Measurements from ENCODE around the gene BCAS4.

BCAS4 gene

DNA sequence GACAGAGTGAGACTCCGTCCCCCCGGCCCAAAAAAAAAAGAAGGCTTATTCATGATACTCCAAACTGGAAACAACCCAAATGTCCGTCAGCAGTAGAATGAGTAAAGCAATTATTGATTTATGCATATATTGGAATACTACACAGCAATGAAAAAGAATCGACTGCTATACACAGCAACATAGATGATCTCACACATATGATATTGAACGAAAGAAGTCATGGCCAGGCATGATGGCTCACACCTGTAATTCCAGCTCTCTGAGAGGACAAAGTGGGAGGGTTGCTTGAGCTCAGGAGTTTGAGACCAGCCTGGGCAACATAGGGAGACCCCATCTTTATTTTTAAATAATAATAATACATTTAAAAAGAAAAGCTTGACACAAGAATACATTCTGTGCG is 28.5 kb downstream of the BCAS4 start:
- DNase-seq (ENCODE audit: low spot score): no peak

DNA sequence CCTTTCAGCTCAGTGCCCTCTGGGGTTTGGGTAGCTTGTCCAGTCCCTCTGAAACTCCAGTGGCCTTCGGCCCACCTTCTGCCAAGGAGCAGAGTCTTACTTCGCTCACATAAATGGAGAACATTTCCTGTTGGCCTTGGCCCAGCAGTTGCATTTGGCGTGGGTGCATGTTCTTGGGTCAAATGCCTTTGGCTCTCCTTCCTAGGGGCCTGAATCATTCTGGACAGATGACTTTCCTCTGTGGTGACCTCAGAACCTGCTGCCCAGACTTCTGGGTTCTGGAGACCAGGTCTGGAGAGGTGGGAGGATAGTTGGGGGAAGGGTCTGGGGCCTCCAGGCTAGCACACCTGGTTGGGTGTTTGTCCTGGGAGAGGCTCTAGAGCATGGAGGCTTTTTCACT is 29.3 kb downstream of the BCAS4 start:
- peak; percentile 77 for DNase-seq (ENCODE audit: low spot score)

DNA sequence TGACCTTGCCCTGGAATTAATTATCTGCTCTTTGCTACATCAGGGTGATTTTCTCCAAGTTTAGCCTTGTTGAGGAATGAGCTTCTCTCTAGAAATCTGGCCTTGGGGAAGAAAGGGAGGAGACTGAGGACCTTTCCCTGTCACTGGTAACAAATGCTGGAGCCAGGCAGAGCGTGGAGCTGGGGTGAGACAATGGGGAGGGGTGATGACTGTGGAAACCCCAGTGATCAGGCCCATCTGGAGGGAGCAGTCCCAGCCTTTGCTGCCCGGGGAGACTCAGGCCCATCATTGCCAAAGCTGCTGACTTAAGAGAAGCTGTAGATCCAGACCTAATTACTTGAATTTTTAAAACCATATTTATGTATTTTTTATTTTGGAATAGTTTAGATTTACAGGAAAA is 31.3 kb downstream of the BCAS4 start:
- peak; percentile 77 for DNase-seq (ENCODE audit: low spot score)

DNA sequence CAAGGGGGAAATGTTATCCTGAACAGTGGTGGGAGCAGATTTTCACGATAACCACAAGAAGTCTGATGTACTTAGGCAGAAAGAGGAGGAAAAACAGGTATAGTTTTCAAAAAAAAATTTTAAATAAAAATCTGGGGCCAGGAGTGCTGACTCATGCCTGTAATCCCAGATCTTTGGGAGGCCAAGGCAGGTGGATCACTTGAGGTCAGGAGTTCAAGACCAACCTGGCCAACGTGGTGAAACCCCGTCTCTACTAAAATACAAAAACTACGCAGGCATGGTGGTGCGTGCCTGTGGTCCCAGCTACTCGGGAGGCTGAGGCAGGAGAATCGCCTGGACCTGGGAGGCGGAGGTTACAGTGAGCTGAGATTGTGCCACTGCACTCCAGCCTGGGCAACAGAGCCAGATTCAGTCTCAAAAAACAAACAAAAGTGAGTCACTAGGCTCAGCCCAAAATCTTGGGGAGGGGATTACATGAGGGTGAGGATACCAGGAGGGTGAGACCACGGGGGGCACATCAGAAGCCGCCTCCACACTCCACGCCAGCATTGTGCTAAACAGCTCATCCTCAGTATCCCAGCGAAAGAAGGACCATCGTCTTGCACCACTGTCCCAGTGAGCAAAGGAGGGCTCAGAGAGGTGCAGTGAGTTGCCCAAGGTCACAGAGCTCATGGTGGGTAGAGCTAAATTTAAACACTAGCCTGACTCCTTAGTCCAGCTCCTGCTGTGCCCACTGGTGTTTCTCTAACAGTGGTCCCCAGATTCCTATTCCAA is 33.7 kb downstream of the BCAS4 start:
- no peak for DNase-seq (ENCODE audit: low spot score)

DNA sequence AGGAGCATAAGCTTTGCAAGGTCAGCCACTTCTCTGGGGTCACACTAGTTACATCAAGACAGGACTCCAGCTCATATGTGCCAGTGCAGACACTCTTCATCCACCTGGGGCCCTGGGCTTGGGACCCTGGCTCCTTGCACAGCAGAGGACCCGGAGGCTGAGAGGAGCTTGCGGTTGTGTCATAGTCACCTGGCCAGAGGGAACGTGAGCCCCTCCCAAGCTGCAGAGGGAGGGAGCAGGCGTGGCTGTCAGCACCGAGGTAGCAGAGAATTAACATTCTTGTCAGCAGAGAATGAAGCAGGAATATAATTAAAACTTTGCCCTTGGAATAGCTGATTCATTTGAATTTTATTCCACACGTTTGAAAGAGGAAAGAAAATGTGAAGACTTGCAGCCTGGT is 36.8 kb downstream of the BCAS4 start:
- DNase-seq (ENCODE audit: low spot score): no peak

DNA sequence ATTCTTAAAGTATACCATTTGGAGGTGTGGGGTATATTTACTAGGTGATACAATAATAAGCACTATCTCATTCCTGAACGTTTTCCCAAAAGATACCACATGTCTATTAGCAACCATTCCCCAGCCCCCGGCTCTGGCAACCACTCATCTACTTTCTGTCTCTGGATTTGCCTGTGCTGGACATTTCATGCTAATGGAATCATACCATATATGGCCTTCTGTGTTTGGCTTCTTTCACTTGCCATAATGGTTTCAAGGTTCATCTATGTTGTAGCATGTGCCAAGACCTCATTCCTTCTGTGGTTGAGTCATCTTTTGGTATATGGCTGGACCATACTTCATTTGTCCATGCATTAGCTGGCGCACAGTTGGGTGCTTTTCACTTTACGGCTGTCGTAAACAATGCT is 39.7 kb downstream of the BCAS4 start:
- DNase-seq (ENCODE audit: low spot score): no peak

DNA sequence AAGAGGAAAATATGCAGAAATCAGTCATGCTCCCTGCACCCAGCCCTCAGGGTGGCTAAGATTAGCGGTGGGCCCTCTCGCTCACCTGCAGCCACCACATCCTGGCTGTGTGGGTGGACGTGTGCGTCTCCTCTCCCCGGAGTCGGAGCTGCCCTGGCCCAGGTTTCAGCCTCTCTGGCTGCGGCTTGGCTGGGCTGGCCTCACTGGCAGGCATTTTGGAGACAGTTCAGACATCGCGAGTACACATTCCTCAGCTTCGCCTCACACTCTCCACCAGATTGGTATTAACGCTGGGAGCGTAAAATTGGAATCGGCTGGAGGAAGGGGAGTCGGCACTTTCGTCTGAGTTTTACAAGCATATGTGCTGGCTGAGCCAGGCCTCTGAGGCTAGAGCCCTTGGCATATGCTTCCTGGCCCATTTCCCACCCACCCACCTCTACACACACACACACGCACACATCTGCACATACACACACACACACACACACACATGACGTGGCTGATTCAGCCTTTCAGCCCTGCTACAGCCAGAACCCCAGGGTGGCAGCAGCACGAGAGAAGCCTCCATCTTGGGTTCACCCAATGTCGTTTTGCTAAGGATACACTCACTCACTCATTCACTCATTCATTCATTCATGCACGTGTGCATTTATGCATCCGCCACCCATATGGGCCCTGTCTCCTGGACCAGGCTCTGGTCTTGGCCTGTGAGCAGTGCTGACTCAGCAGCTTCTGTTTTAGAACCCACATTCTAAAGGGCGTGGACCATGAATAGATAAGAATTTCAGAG is 42.9 kb downstream of the BCAS4 start:
- DNase-seq (ENCODE audit: low spot score): peak; percentile 91

DNA sequence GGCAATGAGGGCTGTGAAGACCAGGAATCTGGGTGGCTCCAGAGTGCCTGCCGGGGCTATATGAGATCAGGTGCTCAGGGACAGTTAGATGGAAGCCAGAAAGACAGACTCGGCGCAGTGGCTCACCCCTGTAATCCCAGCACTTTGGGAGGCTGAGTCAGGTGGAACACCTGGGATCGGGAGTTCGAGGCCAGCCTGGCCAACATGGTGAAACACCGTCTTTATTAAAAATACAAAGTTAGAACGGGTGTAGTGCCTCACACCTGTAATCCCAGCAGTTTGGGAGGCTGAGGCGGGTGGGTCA is 43.4 kb downstream of the BCAS4 start:
- DNase-seq (ENCODE audit: low spot score): no peak

DNA sequence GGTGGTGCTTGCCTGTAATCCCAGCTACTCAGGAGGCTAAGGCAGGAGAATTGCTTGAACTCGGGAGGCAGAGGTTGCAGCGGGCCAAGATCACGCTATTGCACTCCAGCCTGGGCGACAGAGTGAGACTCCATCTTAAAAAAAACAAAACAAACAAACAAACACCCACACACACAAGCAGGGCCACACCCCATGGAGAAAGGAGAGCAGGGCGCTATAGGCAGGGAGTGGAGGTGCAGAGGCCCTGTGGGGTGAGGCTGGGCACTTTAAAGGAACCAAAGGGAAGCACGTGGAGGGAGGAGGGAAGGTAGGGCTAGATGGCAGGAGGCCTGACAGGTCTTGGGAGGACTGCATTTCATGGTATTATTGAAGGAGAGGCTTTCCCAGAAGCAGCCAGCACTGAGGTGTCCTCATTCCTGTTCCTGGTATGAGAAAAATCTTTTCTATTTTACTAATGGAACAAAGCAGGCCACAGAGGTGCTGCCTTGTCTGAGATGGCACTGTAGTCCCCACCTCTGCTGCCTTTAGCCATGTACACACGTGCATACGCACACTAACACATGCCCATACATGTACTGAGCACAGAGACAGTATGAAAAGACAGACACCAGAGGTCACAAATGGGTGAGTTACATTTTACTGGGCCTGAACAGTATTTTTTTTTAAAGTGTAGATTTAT is 44.0 kb downstream of the BCAS4 start:
- no peak for DNase-seq (ENCODE audit: low spot score)

DNA sequence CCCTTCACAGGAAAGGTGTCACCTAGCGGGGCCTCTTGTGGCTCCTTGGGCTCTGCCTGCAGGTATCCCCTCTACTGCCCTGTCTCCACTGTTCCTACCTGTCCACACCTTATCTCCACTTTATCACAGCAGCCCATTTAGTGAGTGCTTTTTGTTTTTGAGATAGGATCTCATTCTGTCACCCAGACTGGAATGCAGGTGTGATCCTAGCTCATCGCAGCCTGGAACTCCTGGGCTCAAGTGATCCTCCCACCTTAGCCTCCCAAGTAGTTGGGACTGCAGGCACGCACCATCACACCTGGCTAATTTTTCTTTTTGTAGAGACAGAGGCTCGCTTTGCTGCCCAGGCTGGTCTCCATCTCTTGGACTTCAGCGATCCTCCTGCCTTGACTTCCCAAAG is 48.0 kb downstream of the BCAS4 start:
- DNase-seq (ENCODE audit: low spot score): no peak

DNA sequence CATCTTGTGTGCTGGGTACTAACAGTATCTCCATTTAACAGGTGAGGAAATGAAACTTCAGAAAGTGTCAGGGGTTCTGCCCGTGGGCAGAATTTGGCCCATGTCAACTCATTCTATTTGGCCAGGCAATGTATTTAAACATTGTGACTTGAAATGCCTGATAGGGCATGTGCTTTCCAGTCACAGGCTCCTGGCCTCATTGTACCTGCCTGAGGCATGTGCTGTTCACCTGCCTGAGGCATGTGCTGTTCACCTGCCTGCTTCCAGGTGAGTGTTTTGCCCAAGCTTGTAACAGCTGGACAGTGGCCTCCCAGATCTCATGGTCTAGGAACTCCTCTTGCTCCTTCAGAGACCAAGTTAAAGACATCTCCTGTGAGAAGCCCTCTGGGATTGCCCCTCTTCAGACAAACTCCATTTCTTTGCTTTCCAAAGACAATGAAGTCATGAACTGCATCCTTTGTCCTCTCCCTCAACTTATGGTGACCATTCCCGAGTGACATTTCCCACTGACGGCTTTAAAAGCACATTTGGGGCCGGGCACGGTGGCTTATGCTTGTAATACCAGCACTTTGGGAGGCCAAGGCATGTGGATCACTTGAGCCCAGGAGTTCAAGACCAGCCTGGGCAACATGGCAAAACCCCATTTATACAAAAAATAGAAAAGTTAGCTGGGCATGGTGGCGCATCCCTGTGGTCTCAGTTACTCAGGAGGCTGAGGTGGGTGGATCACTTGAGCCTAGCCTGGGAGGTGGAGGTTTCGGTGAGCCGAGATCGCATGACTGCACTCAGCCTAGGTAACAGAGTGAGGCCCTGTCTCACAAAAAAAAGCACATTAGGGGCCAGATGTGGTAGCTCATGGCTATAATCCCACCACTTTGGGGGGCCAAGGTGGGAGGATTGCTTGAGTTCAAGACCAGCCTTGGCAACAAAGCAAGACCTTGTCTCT is 48.7 kb downstream of the BCAS4 start:
- DNase-seq (ENCODE audit: low spot score): no peak

DNA sequence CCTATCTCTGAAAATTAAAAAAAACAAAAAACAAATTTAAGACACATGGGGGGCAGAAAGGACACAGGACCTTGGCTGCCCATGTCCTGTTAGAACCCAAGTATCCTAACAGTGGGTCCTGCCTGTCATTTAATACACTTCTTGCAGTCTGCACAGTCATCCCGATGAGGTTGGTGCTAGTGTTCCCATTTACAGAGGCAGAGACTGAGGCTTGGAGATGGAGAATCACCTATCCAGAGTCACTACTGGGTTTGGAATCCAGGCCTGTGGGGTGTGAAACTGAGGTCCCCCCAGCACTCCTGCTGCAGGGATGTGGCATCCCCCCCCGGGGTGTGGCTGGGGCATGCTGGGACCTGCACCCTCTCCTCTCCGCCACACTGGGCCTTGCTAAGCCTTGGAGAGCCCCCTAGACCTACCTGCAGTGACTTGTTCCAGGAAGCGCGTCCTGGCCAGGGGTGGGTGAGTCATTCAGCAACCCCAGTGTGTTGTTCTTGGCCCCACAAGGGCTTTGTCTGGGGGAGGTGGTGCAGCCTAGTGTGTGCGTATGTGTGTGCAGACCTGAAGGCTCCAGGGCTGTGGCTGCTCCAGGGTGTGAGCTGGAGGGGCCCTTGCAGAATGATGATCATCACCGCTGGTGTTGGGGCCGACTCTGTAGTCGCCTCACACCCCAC is 49.7 kb downstream of the BCAS4 start:
- peak; percentile 42 for DNase-seq (ENCODE audit: low spot score)

DNA sequence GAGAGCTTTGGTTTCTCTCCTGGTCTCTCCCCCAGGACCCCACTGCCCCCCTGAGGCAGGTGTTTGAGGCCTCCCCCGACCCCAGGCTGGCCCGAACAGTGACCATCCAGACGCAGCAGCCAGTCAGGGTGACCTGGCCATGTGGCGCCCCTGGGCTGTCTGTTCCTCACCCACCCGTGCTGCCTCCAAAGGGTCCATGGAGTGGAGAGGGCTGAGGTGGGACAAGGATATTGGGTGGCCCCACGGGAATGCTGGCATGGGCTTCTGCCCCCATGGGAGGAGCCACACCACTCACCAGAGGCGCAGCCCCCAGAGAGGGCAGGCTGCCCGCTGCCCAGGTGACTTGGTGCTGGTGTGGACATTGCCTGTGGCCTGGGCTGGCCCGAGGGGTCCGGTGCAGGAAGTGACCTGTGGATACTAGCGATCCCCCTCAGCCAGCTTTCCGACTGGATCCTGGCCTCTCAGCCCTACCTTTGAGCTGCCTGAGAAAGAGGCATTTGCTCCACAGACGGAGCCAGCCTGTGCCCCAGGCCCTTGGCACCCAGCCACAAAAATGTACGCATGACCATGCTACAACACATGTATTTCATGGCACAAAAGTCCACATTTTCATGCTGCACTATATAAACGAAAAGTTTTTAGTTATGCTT is 50.8 kb downstream of the BCAS4 start:
- no peak for DNase-seq (ENCODE audit: low spot score)

DNA sequence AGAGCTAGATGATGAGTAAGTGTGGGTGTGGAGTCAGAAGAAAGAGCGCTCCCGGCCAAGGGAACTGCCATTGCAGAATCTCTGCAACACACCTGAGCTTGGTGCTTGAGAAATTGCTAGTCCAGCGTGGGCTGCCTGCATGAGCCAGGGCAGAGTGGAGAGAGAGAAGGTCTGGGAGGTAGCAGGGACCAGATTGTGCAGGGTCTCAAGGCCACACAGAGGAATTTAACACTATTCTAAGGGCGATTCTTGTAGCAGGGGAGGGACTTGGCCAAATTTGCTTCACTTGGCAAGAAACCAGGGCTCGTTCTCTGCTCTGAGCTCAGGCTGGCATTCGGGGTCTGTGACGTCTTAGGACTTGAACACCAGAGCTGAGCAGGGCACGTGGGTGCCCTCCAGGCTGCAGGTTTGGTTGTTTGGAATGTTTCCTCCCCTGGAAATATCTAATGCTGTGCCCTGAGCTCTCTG is 53.5 kb downstream of the BCAS4 start:
- DNase-seq (ENCODE audit: low spot score): peak; percentile 43

DNA sequence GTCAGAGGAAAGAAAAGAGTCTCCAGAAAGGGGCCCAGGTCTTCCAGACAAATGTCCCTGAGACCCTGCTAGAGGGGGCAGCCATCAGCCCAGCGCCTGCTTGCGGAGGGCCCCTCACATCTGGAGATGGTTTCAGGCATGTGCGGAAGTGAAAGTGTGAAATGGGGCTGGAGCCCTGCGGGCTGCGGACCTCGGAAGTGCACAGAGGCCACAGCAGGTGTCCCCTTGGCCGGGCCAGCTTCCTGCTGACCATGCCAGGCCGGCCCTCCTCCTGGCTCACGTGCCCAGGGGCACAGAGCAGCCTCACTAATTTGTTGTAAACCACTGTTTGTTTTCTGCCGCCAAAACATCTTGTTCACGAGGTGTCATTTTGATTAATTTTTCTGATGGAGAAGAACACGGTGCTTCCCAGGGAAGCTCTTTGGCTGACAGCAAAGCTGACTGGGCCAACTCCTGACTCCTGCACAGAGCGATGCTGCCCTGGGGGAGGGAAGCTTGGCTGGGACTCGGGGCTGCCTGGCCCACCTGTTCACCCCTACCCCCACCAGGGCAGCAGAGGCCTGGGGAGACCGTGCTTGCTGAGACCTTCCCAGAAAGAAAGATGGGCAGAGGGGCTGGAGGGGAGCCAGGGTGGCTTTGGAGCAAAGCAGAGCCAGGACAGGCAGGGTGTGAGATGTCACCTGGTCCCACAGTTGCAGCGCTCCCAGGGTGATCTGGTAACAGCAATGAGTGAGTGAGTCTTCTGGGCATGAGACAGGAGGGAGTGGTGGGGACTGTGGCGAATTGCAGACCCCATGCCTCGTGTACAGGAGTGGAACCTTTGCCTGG is 54.2 kb downstream of the BCAS4 start:
- DNase-seq (ENCODE audit: low spot score): peak; percentile 35

DNA sequence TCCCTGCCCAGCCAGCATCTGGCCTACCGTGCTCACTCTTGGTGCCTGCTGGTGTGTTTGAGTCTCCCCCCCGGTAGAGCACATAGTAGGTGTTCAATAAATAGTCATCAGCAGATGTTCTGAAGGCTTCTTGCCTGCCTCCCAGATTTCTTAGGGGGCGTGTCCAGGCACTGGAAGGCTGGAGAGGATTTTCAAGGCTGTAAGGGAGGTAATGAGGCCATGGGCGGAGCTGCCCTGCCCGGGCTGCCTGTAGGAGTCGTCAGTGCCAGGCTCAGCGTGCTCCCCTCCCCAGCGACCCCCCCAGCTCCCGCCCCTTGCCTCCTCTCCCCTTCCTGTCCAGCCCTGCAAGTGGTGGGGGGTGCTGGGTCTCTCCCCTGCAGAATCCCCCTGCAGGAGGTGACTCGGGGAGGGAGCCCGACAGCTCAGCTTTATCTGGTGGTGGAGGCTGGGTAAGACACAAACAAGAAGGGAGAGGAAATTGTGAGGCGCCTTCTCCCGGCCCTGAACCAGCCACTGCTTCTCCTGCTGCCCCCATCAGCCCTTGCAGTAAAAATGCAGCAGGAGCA is 55.9 kb downstream of the BCAS4 start:
- no peak for DNase-seq (ENCODE audit: low spot score)

DNA sequence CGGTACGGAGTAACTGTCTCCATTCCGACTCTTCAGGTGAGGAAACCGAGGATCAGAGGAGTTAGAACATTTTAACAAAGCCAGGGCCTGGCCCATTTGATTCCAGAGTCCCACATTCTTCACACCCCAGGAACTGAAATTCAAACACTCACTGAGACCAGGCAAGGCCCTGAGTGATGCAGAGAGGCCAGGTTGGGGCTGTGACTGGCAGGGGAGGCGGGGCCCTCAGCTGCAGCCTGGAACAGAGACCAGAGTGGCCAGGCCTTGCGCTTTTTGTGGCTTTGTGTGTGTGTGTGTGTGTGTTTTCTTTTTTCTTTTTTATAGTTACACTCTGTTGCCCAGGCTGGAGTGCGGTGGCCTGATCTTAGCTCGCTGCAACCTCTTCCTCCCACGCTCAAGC is 57.2 kb downstream of the BCAS4 start:
- no peak for DNase-seq (ENCODE audit: low spot score)

DNA sequence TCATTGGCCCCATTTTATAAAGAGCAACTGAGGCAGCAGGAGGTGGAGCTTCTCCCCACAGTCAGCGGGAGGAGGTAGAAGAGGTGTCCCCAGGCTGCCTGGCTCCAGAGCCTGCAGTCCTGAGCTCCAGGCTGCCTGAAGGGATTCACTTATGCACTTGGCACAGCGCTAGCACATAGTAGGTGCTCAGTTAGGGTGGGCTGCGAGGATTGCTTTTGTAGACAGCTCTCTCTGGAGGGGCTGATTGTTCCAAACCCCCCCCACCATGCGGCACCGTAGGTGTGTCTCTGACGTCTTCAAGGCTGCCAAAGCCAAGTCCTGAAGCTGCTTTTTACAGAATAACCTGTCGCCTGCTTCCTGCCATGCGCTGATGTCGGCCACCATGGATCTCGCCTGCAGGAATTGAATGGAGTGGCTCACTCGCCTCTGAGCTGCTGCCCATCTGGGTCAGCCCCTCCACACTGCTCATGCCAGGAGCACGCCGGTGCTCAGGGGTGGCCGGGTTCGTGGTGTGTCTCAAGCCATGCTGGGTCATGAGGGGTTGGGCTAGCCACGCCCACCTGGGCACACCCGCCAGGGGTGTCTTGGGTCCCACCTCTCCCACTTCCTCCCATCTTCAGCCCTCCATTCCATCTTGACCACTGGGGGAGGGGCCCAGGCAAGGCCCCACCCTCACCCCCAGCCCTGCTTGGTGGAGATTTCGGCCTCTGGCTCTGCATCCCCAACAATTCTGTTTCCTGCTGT is 59.8 kb downstream of the BCAS4 start:
- DNase-seq (ENCODE audit: low spot score): no peak
